Choroid plexus epithelial cell (primary cell): ENCODE results near the gene CACNG7.

Experiments
- DNase-seq: peaks from one replicate; pipeline ENCODE4 v3.0.0-alpha.2; 2010; ENCODE audit warnings: low read depth
- H3K4me3 ChIP-seq: 2 replicates; pipeline ENCODE4 v1.5.1; 2011; ENCODE audit warnings: low read depth, mild to moderate bottlenecking, control low read depth, low read length, moderate library complexity
- CTCF ChIP-seq: conservative IDR thresholded peaks from 2 replicates; pipeline ENCODE4 v1.5.1; 2011; ENCODE audit warnings: low read depth, mild to moderate bottlenecking, control low read depth, inconsistent platforms, low read length, moderate library complexity

The CACNG7 gene

DNA sequence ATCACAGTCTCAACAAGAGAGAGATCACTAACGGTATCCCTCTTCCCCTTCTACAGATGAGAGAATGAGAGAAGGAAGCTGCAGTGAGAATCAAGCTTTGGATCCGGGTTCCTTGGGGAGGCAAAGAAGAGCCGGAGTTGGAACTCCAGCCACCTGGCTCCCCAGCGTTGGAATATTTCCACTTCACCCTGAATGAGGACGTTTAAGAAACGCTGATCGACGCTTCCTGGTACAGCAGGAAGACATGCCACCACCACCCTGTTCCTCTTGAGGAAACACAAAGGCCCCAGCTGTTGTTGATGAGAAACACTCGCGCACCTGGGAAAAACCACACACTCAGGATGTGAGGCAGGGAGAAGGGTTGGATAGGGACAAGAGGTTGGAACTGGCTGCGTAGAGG is 42.4 kb downstream of the CACNG7 start:
- no peak for TF ChIP-seq CTCF
- DNase-seq: no peak
- no peak overlapping the region for H3K4me3 ChIP-seq

DNA sequence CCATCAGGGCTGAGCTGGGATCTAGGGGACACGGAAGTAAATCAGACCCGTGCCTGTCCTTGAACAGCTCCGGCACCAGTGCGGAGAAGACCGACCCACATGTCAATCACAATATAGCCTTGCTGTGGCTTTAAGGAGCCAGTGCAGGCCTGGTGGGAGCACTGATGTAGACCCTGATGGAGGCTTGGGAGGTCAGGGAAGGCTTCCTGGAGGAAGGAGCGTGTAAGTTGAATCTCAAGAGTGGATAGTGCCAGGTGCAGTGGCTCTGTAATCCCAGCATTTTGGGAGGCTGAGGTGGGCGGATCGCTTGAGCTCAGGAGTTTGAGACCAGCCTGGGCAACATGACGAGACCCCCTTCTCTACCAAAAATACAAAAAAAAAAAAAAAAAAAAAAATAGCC is 42.9 kb downstream of the CACNG7 start:
- no peak for TF ChIP-seq CTCF
- H3K4me3 ChIP-seq: no peak overlapping the region
- no peak for DNase-seq

- DNase-seq: no peak
- no peak overlapping the region for H3K4me3 ChIP-seq
- no peak for TF ChIP-seq CTCF
Measured at GRCh38 chr19:53953383-53953782, 44.3 kb downstream of the CACNG7 start.

GRCh38 chr19:53957448-53958167 is 48.5 kb downstream of the CACNG7 start:
- no peak overlapping the region for H3K4me3 ChIP-seq
- TF ChIP-seq CTCF: no peak
- DNase-seq: no peak

- H3K4me3 ChIP-seq: no peak overlapping the region
- DNase-seq: peak; percentile 29
- no peak for TF ChIP-seq CTCF
Measured at GRCh38 chr19:53958168-53958571, 49.1 kb downstream of the CACNG7 start.

GRCh38 chr19:53958823-53959757 is 50.0 kb downstream of the CACNG7 start:
- no peak for TF ChIP-seq CTCF
- H3K4me3 ChIP-seq: no peak overlapping the region
- DNase-seq: no peak
